HFFc6 (cell line): ENCODE results near the gene SHC2. TPM values are rescaled to one million over a fixed set of nuclear protein-coding genes. Genes with fewer than 3 reads are reported as not detected.
"Not testable (repeated sequence)": the region's sequence is repeated elsewhere in the genome, so short reads cannot be mapped to it uniquely, and the experiment has no call there.

Source experiments
- DNase-seq: peaks from one replicate; pipeline ENCODE4 v3.0.0-alpha.2; 2018
- H3K27ac Mint-ChIP-seq: 2 replicates; pipeline ENCODE4 v1.8.0; 2020; ENCODE audit warnings: mild to moderate bottlenecking, mixed read lengths
- H3K27me3 Mint-ChIP-seq: 2 replicates; pipeline ENCODE4 v1.8.0; 2021; ENCODE audit warnings: mild to moderate bottlenecking, moderate library complexity, mixed read lengths; ENCODE audit not compliant: insufficient read depth
- H3K36me3 Mint-ChIP-seq: 2 replicates; pipeline ENCODE4 v1.8.0; 2021; ENCODE audit warnings: low read depth, mixed read lengths
- H3K4me1 Mint-ChIP-seq: 2 replicates; pipeline ENCODE4 v1.8.0; 2020; ENCODE audit warnings: low read depth, mixed read lengths
- H3K4me3 Mint-ChIP-seq: 2 replicates; pipeline ENCODE4 v1.8.0; 2020; ENCODE audit warnings: mild to moderate bottlenecking, moderate library complexity, mixed read lengths
- H3K9me3 Mint-ChIP-seq: 2 replicates; pipeline ENCODE4 v1.8.0; 2020; ENCODE audit warnings: mild to moderate bottlenecking, mixed read lengths
- CTCF ChIP-seq: fragments of 200-600 bp; sonication (generic); IDR thresholded peaks from 2 replicates; pipeline ENCODE4 v1.5.0; 2021; ENCODE audit warnings: antibody characterized with exemption, mild to moderate bottlenecking
- total RNA-seq, 6 experiments: library from RNA; stranded (reverse); fragmentation: NEBNext Ultra II Directional; extraction: Animal tissue kit (Norgen Biotek cat#: 25700); gene quantifications; 2 replicates in 1 of 6; 3 replicates in 5 of 6; pipeline ENCODE4 v1.2.3, GENCODE V29; 2021

SHC2 gene
- total RNA-seq, 6 experiments from 2014 or later: not detected

- Mint-ChIP-seq H3K4me3 (no peak overlapping the region), H3K36me3 (peaks cover 13% of the 10 kb centered on the region), H3K4me1 (peaks cover 11% of the 10 kb centered on the region; the same call in 1 of the 2 replicates), H3K27me3 (peaks cover 5% of the 10 kb centered on the region), H3K27ac (no peak overlapping the region), H3K9me3 (peaks cover 31% of the 10 kb centered on the region)
- TF ChIP-seq CTCF: no peak
- no peak for DNase-seq
Observed at GRCh38 chr19:483332-484072, 22.7 kb upstream of the SHC2 start.

- no peak for TF ChIP-seq CTCF
- H3K9me3 Mint-ChIP-seq: peaks cover 31% of the 10 kb centered on the region
- H3K4me3 Mint-ChIP-seq: no peak overlapping the region
- no peak for DNase-seq
- peaks cover 11% of the 10 kb centered on the region; the same call in 1 of the 2 replicates for H3K4me1 Mint-ChIP-seq
- H3K36me3 Mint-ChIP-seq: peaks cover 13% of the 10 kb centered on the region
- no peak overlapping the region for H3K27ac Mint-ChIP-seq
- peaks cover 3% of the 10 kb centered on the region for H3K27me3 Mint-ChIP-seq
Observed at GRCh38 chr19:482186-483041, 21.6 kb upstream of the SHC2 start.

GRCh38 chr19:481100-481499, 20.3 kb upstream of the SHC2 start:
- H3K27me3 Mint-ChIP-seq, H3K4me3 Mint-ChIP-seq, DNase-seq, H3K27ac Mint-ChIP-seq: not testable (repeated sequence)
- peaks cover 11% of the 10 kb centered on the region; the same call in 1 of the 2 replicates for H3K4me1 Mint-ChIP-seq
- peaks cover 31% of the 10 kb centered on the region for H3K9me3 Mint-ChIP-seq
- peaks cover 13% of the 10 kb centered on the region for H3K36me3 Mint-ChIP-seq

- TF ChIP-seq CTCF: peak; percentile 67; the same call in 1 of the 2 replicates
- Mint-ChIP-seq H3K4me3 (peak overlapping the region; percentile 37; the same call in 1 of the 2 replicates), H3K27ac (peak overlapping the region; percentile 65; the same call in 1 of the 2 replicates), H3K4me1 (0 out of 2 replicates have a peak, but pooled peaks cover 5% of the 10 kb centered on the region), H3K9me3 (peaks cover 31% of the 10 kb centered on the region), H3K36me3 (peaks cover 13% of the 10 kb centered on the region), H3K27me3 (peaks cover 3% of the 10 kb centered on the region)
- DNase-seq: peak; percentile 11
Observed at GRCh38 chr19:480016-480855, 19.4 kb upstream of the SHC2 start.

- no peaks in the 10 kb centered on the region; the same call in none of the 2 replicates for H3K27me3 Mint-ChIP-seq
- H3K4me3 Mint-ChIP-seq: no peak overlapping the region
- DNase-seq: no peak
- H3K27ac Mint-ChIP-seq: no peak overlapping the region
- H3K4me1 Mint-ChIP-seq: 0 out of 2 replicates have a peak, but pooled peaks cover 5% of the 10 kb centered on the region
- no peak for TF ChIP-seq CTCF
- peaks cover 31% of the 10 kb centered on the region for H3K9me3 Mint-ChIP-seq
- peaks cover 13% of the 10 kb centered on the region for H3K36me3 Mint-ChIP-seq
Observed at GRCh38 chr19:478976-479375, 18.1 kb upstream of the SHC2 start.
